ENCODE measurements around the gene MAPK6. TPM values are rescaled to one million over a fixed set of nuclear protein-coding genes. Genes with fewer than 3 reads are reported as not detected.

The MAPK6 gene
- total and polyA plus RNA-seq, 2 of the 8 experiments (the other 6 are each of a cell fraction or from before 2014, with no cell fraction given) = 22.6 to 108 TPM

DNA sequence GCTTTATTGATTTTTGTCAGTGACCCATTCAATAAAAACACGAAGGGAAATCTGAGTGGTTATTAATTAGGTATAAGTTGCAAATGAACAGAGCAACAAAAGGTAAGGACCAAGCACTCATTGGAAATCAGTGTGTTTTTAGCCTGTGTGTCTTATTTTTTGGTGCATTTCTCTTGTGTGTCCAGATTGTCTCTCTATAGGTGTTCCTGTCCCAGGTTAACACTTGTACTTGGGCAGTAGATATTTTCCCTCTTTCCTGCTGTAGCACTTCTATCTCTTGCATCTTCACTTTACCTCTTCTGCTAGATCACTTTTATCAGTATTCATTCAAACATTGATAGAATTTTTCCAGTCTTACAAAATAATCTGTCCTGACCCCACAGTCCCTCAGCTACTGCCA is 37.0 kb downstream of the MAPK6 start (continued):
- no peak for TF ChIP-seq POLR2AphosphoS5 (IDR thresholded peaks at IDR 0.05; ENCODE audit: low read depth, low read length)

Measured in H1 (cell line).